ENCODE data around the gene ADGRE1. TPM values are rescaled to one million over a fixed set of nuclear protein-coding genes. Genes with fewer than 3 reads are reported as not detected.

Gene ADGRE1
- total RNA-seq, 1 donor from 2014 or later, result not detected

DNA sequence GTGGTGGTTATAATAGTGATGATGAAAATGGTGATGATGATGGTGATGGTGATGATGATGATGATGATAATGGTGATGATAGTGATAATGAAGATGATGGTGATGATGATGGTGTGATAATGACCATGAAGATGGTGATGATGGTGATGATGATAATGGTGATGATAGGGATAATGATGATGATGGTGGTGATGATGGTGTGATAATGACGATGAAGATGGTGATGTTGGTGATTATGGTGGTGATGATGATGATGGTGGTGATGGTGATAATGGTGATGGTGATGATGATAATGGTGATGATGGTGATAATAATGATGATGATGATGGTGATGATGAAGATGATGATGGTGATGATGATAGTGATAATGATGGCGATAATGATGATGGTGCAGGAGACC lies 1.6 kb downstream of the ADGRE1 start:
- no peaks in the 10 kb centered on the region for H3K4me1 ChIP-seq
- Mint-ChIP-seq H3K27ac (no peak overlapping the region), H3K9me3 (peaks cover 16% of the 10 kb centered on the region), H3K4me3 (no peak overlapping the region), H3K27me3 (ENCODE audit: insufficient read depth, low read depth) (peaks cover 7% of the 10 kb centered on the region), H3K36me3 (no peaks in the 10 kb centered on the region), H3K4me1 (no peaks in the 10 kb centered on the region)
- TF ChIP-seq, protein P1, sequence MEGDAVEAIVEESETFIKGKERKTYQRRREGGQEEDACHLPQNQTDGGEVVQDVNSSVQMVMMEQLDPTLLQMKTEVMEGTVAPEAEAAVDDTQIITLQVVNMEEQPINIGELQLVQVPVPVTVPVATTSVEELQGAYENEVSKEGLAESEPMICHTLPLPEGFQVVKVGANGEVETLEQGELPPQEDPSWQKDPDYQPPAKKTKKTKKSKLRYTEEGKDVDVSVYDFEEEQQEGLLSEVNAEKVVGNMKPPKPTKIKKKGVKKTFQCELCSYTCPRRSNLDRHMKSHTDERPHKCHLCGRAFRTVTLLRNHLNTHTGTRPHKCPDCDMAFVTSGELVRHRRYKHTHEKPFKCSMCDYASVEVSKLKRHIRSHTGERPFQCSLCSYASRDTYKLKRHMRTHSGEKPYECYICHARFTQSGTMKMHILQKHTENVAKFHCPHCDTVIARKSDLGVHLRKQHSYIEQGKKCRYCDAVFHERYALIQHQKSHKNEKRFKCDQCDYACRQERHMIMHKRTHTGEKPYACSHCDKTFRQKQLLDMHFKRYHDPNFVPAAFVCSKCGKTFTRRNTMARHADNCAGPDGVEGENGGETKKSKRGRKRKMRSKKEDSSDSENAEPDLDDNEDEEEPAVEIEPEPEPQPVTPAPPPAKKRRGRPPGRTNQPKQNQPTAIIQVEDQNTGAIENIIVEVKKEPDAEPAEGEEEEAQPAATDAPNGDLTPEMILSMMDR (IDR thresholded peaks at IDR 0.05), result no peak
- TF ChIP-seq EZH2phosphoT487 (IDR thresholded peaks at IDR 0.05) (no peak), EZH2 (IDR thresholded peaks at IDR 0.05) (no peak)
- no peaks in the 10 kb centered on the region for H3K79me2 ChIP-seq (ENCODE audit: low read depth)
- DNase-seq (ENCODE audit: low spot score), result no peak
- H3K9me3 ChIP-seq (ENCODE audit: low read depth), result no peaks in the 10 kb centered on the region
- H2AFZ ChIP-seq (replicated peaks), result no peak overlapping the region
- no peaks in the 10 kb centered on the region for H4K20me1 ChIP-seq (ENCODE audit: low read depth)
- no peak overlapping the region for H3K4me3 ChIP-seq
- no peaks in the 10 kb centered on the region for H3K27me3 ChIP-seq
- H3K27ac ChIP-seq, result no peak overlapping the region
- no peak overlapping the region for H3K9ac ChIP-seq
- H3F3A ChIP-seq (ENCODE audit: low read depth), result no peaks in the 10 kb centered on the region
- no peak overlapping the region for H3K4me2 ChIP-seq
- no peaks in the 10 kb centered on the region for H3K36me3 ChIP-seq

DNA sequence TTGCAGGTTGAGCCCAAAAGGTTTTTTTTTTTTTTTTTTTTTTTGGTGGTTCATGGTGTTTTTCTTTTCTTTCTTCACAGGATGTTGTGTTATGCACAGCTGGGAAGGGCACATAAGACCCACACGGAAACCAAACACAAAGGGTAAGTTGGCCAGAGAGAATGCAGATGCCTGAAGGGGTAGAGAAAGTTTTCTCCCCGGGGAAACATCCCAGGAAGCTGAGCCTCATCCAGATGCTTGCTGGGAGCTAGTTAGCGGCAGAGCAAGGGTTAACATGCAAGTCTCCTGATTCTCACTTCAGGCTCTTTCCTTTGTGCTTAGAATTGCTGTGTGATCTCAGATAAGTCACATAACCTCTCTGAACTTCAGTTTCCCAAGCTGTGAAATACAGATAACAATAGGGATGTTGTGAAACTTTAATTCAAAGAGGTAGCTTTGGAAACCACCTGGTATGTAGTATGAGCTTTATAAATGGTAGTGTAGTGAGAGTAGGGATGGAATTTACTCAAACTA lies 3.1 kb downstream of the ADGRE1 start:
- Mint-ChIP-seq H3K27me3 (ENCODE audit: insufficient read depth, low read depth) (peaks cover 7% of the 10 kb centered on the region), H3K4me3 (no peak overlapping the region), H3K9me3 (peaks cover 23% of the 10 kb centered on the region), H3K36me3 (no peaks in the 10 kb centered on the region), H3K4me1 (no peaks in the 10 kb centered on the region), H3K27ac (no peak overlapping the region)
- Histone ChIP-seq H3K9ac (no peak overlapping the region), H3F3A (ENCODE audit: low read depth) (no peaks in the 10 kb centered on the region), H4K20me1 (ENCODE audit: low read depth) (no peaks in the 10 kb centered on the region), H3K36me3 (no peaks in the 10 kb centered on the region), H3K4me3 (no peak overlapping the region), H3K27me3 (no peaks in the 10 kb centered on the region), H3K9me3 (ENCODE audit: low read depth) (peaks cover 4% of the 10 kb centered on the region), H2AFZ (replicated peaks) (no peak overlapping the region), H3K4me2 (no peak overlapping the region), H3K79me2 (ENCODE audit: low read depth) (no peaks in the 10 kb centered on the region), H3K4me1 (no peaks in the 10 kb centered on the region), H3K27ac (no peak overlapping the region)
- no peak for DNase-seq (ENCODE audit: low spot score)
- TF ChIP-seq, protein P1 (IDR thresholded peaks at IDR 0.05), result no peak
- TF ChIP-seq EZH2phosphoT487 (IDR thresholded peaks at IDR 0.05) (no peak), EZH2 (IDR thresholded peaks at IDR 0.05) (no peak)

DNA sequence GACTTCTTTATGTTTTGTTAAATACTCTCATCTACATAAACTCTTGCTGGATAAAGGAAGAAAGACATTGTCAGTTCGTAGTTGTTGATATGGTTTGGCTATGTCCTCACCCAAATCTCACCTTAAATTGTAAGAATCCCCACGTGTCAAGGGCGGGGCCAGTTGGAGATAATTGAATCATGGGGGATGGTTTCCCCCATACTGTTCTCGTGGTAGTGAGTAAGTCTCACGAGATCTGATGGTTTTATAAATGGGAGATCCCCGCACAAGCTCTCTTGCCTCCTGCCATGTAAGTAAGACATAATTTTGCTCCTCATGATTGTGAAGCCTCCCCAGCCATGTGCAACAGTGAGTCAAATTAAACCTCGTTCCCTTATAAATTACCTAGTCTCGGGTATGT lies 3.6 kb downstream of the ADGRE1 start:
- Mint-ChIP-seq H3K4me1 (no peaks in the 10 kb centered on the region), H3K36me3 (no peaks in the 10 kb centered on the region), H3K9me3 (peaks cover 23% of the 10 kb centered on the region), H3K4me3 (no peak overlapping the region), H3K27ac (no peak overlapping the region), H3K27me3 (ENCODE audit: insufficient read depth, low read depth) (peaks cover 7% of the 10 kb centered on the region)
- Histone ChIP-seq H3K27me3 (no peaks in the 10 kb centered on the region), H2AFZ (replicated peaks) (no peak overlapping the region), H3K36me3 (no peaks in the 10 kb centered on the region), H3K9ac (no peak overlapping the region), H3K79me2 (ENCODE audit: low read depth) (no peaks in the 10 kb centered on the region), H3K4me3 (no peak overlapping the region), H3K4me1 (no peaks in the 10 kb centered on the region), H4K20me1 (ENCODE audit: low read depth) (no peaks in the 10 kb centered on the region), H3K4me2 (no peak overlapping the region), H3F3A (ENCODE audit: low read depth) (no peaks in the 10 kb centered on the region), H3K27ac (no peak overlapping the region), H3K9me3 (ENCODE audit: low read depth) (peaks cover 4% of the 10 kb centered on the region)
- TF ChIP-seq EZH2phosphoT487 (IDR thresholded peaks at IDR 0.05) (no peak), EZH2 (IDR thresholded peaks at IDR 0.05) (no peak)
- no peak for DNase-seq (ENCODE audit: low spot score)

DNA sequence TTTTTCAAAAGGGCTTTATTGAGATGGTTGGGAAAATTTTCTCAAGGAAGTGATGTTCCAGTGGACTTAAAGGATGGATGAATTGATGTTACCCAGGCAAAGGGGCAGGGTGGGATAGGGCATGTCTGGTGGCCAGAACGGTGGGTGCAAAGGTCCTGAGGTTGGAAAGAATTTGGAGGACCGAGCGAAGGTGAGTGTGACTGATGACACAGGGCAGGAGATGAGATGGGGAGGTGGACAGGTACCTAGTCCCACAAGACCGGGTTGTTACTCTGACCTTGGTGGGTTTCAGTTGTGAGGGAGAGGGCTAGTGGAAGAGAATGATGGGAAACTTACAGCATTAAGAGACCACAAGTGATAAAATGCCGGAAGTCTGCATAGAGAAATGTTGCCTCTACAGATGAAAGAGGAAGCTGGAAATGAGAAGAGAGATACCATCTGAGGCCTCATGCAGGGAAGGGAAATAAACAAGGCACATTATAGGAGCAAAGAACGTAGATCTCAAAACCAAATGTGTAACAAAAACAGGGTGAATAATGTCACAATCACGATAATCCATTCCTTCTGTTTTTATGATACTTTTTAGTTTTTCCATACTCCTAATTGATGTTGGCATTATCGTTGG lies 4.5 kb downstream of the ADGRE1 start:
- Histone ChIP-seq H3K27me3 (no peaks in the 10 kb centered on the region), H3K4me3 (no peak overlapping the region), H3K4me2 (no peak overlapping the region), H3K4me1 (no peaks in the 10 kb centered on the region), H3K79me2 (ENCODE audit: low read depth) (no peaks in the 10 kb centered on the region), H3K9ac (no peak overlapping the region), H3F3A (ENCODE audit: low read depth) (no peaks in the 10 kb centered on the region), H3K9me3 (ENCODE audit: low read depth) (peaks cover 4% of the 10 kb centered on the region), H4K20me1 (ENCODE audit: low read depth) (no peaks in the 10 kb centered on the region), H2AFZ (replicated peaks) (no peak overlapping the region), H3K36me3 (no peaks in the 10 kb centered on the region), H3K27ac (no peak overlapping the region)
- no peaks in the 10 kb centered on the region for H3K4me1 Mint-ChIP-seq
- no peak for DNase-seq (ENCODE audit: low spot score)
- H3K27ac Mint-ChIP-seq, result no peak overlapping the region
- peaks cover 7% of the 10 kb centered on the region for H3K27me3 Mint-ChIP-seq (ENCODE audit: insufficient read depth, low read depth)
- no peak for TF ChIP-seq EZH2 (IDR thresholded peaks at IDR 0.05)
- TF ChIP-seq, protein P1 (IDR thresholded peaks at IDR 0.05), result no peak
- no peak for TF ChIP-seq EZH2phosphoT487 (IDR thresholded peaks at IDR 0.05)
- no peaks in the 10 kb centered on the region for H3K36me3 Mint-ChIP-seq
- H3K9me3 Mint-ChIP-seq, result peaks cover 21% of the 10 kb centered on the region
- H3K4me3 Mint-ChIP-seq, result no peak overlapping the region

Data from neural progenitor cell (in vitro differentiated cells).